ENCODE results near the gene NSUN4.

- no peak for TF ChIP-seq HCFC1 (IDR thresholded peaks at IDR 0.05; ENCODE audit: low read length)
- no peak for TF ChIP-seq CTCF (IDR thresholded peaks at IDR 0.05 in 2 of 3, conservative IDR thresholded peaks at IDR 0.05 in 1 of 3; ENCODE audit: control insufficient read depth in 2 of 3, extremely low read depth in 1 of 3, insufficient read depth in 1 of 3, low read depth in 3 of 3, low read length in 3 of 3)
- no peak for TF ChIP-seq MAX (IDR thresholded peaks at IDR 0.05; ENCODE audit: low read depth, low read length)
- TF ChIP-seq POLR2A (IDR thresholded peaks at IDR 0.05; ENCODE audit: low read depth, low read length) = no peak
- no peak; the same call in 1 of the 2 replicates for TF ChIP-seq USF2 (IDR thresholded peaks at IDR 0.05; ENCODE audit: borderline replicate concordance, low read depth, low read length)
- TF ChIP-seq YY1 (IDR thresholded peaks at IDR 0.05; ENCODE audit: low read depth, low read length) = no peak
- TF ChIP-seq EGR1 (IDR thresholded peaks at IDR 0.05; ENCODE audit: borderline replicate concordance in 1 of 2, low read depth in 2 of 2, low read length in 2 of 2) = no peak
- no peak for TF ChIP-seq ATF2 (IDR thresholded peaks at IDR 0.05; ENCODE audit: low read length)
- 0 out of 2 replicates have a peak, but pooled peaks have one; percentile 23 for TF ChIP-seq NFYB (IDR thresholded peaks at IDR 0.05; ENCODE audit: insufficient read depth, low read depth, low read length)
- no peak for TF ChIP-seq ZBTB11 (CRISPR knock-in tag; IDR thresholded peaks at IDR 0.05)
- TF ChIP-seq TCF12 (IDR thresholded peaks at IDR 0.05; ENCODE audit: low read depth, low read length) = no peak
- TF ChIP-seq ZZZ3 (IDR thresholded peaks at IDR 0.05; ENCODE audit: control insufficient read depth, insufficient read length, low read depth) = no peak
These were observed 29.6 kb downstream of the NSUN4 start for GRCh38 chr1:46370214-46370633.

Data from GM12878 (cell line).